Esophagus squamous epithelium (tissue), 5 donors: ENCODE measurements around the gene BRIP1. TPM values are rescaled to one million over a fixed set of nuclear protein-coding genes. Genes with fewer than 3 reads are reported as not detected.

Source experiments
- DNase-seq: peaks from one replicate; lab custom pipeline; 2025; lab: John Stamatoyannopoulos, UW
- H3K27ac ChIP-seq, 4 donors: fragments of 200-600 bp; sonication (generic); one replicate each; pipeline ENCODE4 v1.5.1; 2016 to 2019; ENCODE audit warnings: mild to moderate bottlenecking in 1 of 4
- H3K27me3 ChIP-seq, 4 donors: fragments of 200-600 bp; sonication (generic); 1 replicate in 3 of 4; 2 replicates in 1 of 4; pipeline versions ENCODE4 v1.5.1 to v1.6.0; 2017 to 2021; ENCODE audit warnings: antibody characterized with exemption in 1 of 4
- H3K36me3 ChIP-seq, 3 donors: fragments of 200-600 bp; sonication (generic); one replicate each; pipeline ENCODE4 v1.5.1; 2016 to 2019
- H3K4me1 ChIP-seq, 3 donors: fragments of 200-600 bp; sonication (generic); one replicate each; pipeline ENCODE4 v1.5.1; 2017 to 2019
- H3K4me3 ChIP-seq, 4 donors: fragments of 200-600 bp; sonication (generic); 1 replicate in 3 of 4; 2 replicates in 1 of 4; pipeline ENCODE4 v1.5.1; 2016 to 2019; ENCODE audit warnings: mild to moderate bottlenecking in 2 of 4, moderate library complexity in 1 of 4
- H3K9me3 ChIP-seq, 3 donors: fragments of 200-600 bp; sonication (generic); one replicate each; pipeline ENCODE4 v1.5.1; 2016 to 2019
- CTCF ChIP-seq, 6 experiments: fragments of 450-650 bp in 4 of 6; fragments of 200-600 bp in 2 of 6; sonication (generic) in 2 of 6; IDR thresholded peaks; one replicate each; pipeline ENCODE4 v1.5.1; 2016 to 2019; ENCODE audit warnings: antibody characterized with exemption in 6 of 6, mild to moderate bottlenecking in 4 of 6, moderate library complexity in 4 of 6
- POLR2A ChIP-seq, 4 donors: fragments of 450-650 bp; IDR thresholded peaks; one replicate each; pipeline ENCODE4 v1.6.1; 2017; ENCODE audit warnings: antibody characterized with exemption in 4 of 4, mild to moderate bottlenecking in 4 of 4, moderate library complexity in 3 of 4
- WGBS, 2 donors: methylation state at CpG; one replicate each; pipeline ENCODE4 v1.1.5; 2018; 5-methylcytosine and 5-hydroxymethylcytosine counted together
- intact Hi-C: fragments of 100-400 bp; cut with DNase I; formaldehyde crosslinking; loops from one replicate; pipeline ENCODE4 v1.15.0; 2022
- total RNA-seq, 4 donors: library from RNA; depleted of rRNA; stranded (reverse); fragments of >200 nt; gene quantifications; one replicate each; pipeline ENCODE4 v1.1.0, GENCODE V29; 2016
- donor health status: DM: yes; HTN: yes; CAD: no.

The BRIP1 gene
- total RNA-seq, 4 donors from 2014 or later: 1.6 to 7.0 (median 3.2) TPM

- Histone ChIP-seq H3K27ac (no peak overlapping the region), H3K9me3 (peaks cover 0 to 32% (median 15%) of the 10 kb centered on the region in 3 donors), H3K27me3 (no peaks in the 10 kb centered on the region), H3K4me3 (no peak overlapping the region), H3K4me1 (no peaks in the 10 kb centered on the region), H3K36me3 (no peaks in the 10 kb centered on the region)
- 87 to 100% methylated on average over 2 of the region's 2 CpGs for WGBS, 2 donors
- TF ChIP-seq POLR2A (IDR thresholded peaks at IDR 0.05): no peak
- intact Hi-C loops: no loop called here
- no peak for DNase-seq
These were observed 163.6 kb downstream of the BRIP1 start for GRCh38 chr17:61699694-61700093.

DNA sequence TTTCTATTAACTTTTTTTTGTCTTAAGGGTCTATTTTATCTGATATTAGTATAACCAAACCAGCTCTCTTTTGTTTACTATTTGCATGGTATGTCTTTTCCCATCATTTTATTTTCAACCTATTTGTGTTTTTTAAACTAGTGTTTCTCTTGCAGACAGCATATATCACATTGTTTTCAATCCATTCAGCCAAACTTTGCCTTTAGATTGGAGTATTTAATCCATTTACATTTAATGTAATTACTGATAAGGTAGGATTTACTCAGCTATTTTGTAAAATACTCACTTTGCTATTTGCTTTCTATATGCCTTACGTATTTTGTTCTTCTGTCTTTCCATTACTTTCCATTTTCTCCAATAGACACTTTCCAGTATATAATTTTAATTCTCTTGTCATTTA lies 164.3 kb downstream of the BRIP1 start:
- no peak overlapping the region for H3K4me3 ChIP-seq
- TF ChIP-seq POLR2A (IDR thresholded peaks at IDR 0.05) (no peak), CTCF (IDR thresholded peaks at IDR 0.05) (no peak)
- no peak overlapping the region for H3K27ac ChIP-seq
- H3K36me3 ChIP-seq: no peaks in the 10 kb centered on the region
- no peak for DNase-seq
- peaks cover 0 to 32% (median 15%) of the 10 kb centered on the region in 3 donors for H3K9me3 ChIP-seq
- no peaks in the 10 kb centered on the region for H3K4me1 ChIP-seq
- H3K27me3 ChIP-seq: no peaks in the 10 kb centered on the region
- WGBS, 2 donors: 96 to 100% methylated on average over 1 of the region's 1 CpG
- intact Hi-C loops: no loop called here

- 97 to 100% methylated on average over 2 of the region's 2 CpGs for WGBS, 2 donors
- peaks cover 0 to 32% (median 15%) of the 10 kb centered on the region in 3 donors for H3K9me3 ChIP-seq
These were observed 165.1 kb downstream of the BRIP1 start for GRCh38 chr17:61698244-61698643.

GRCh38 chr17:61695779-61696337 lies 167.5 kb downstream of the BRIP1 start:
- H3K27me3 ChIP-seq: no peaks in the 10 kb centered on the region
- H3K27ac ChIP-seq: no peak overlapping the region
- H3K9me3 ChIP-seq: peaks cover 0 to 22% (median 10%) of the 10 kb centered on the region in 3 donors
- intact Hi-C loops: no loop called here
- no peak for DNase-seq
- no peak for TF ChIP-seq POLR2A (IDR thresholded peaks at IDR 0.05)
- TF ChIP-seq CTCF (IDR thresholded peaks at IDR 0.05): no peak
- no peaks in the 10 kb centered on the region for H3K4me1 ChIP-seq
- H3K36me3 ChIP-seq: no peaks in the 10 kb centered on the region
- H3K4me3 ChIP-seq: no peak overlapping the region
- 92 to 93% methylated on average over 2 of the region's 2 CpGs for WGBS, 2 donors

More at GRCh38 chr17:61698244-61698643, 165.1 kb downstream of the BRIP1 start:
- TF ChIP-seq CTCF (IDR thresholded peaks at IDR 0.05) (no peak), POLR2A (IDR thresholded peaks at IDR 0.05) (no peak)
- intact Hi-C loops: no loop called here
- H3K4me3 ChIP-seq: no peak overlapping the region
- DNase-seq: no peak
- H3K4me1 ChIP-seq: no peaks in the 10 kb centered on the region
- no peaks in the 10 kb centered on the region for H3K27me3 ChIP-seq
- H3K27ac ChIP-seq: no peak overlapping the region
- H3K36me3 ChIP-seq: no peaks in the 10 kb centered on the region

DNA sequence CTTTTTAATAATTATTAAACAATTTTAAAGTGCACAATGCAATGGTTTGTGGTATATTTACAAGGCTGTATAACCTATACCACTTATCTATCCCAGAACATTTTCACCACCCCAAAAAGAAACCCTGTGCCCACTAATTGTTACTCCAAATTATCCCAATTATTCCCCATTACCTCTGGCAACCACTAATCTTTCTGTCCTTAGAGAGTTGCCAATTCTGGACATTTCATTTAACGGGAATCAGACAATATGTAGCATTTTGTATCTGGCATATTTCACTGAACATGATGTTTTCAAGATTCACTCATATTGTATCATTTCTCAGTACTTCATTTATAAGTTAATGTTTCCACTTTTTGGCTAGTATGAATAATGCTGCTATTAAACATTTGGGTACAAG lies 169.2 kb downstream of the BRIP1 start:
- no peaks in the 10 kb centered on the region for H3K27me3 ChIP-seq
- WGBS, 2 donors: 85 to 88% methylated on average over 1 of the region's 1 CpG
- intact Hi-C loops: no loop called here
- H3K9me3 ChIP-seq: peaks cover 0 to 5% (median 0%) of the 10 kb centered on the region in 3 donors
- H3K4me1 ChIP-seq: no peaks in the 10 kb centered on the region
- H3K36me3 ChIP-seq: no peaks in the 10 kb centered on the region
- no peak for DNase-seq
- TF ChIP-seq POLR2A (IDR thresholded peaks at IDR 0.05): no peak
- TF ChIP-seq CTCF (IDR thresholded peaks at IDR 0.05): no peak
- H3K27ac ChIP-seq: no peak overlapping the region
- no peak overlapping the region for H3K4me3 ChIP-seq
